Effector CD4-positive, alpha-beta T cell (primary cell): ENCODE results near the gene ZNRF3.
A peak's percentile ranks its signal among the peaks of the same experiment; 100 is the strongest.
"Not testable (repeated sequence)": the region's sequence is repeated elsewhere in the genome, so short reads cannot be mapped to it uniquely, and the experiment has no call there.

ENCODE experiments used
- DNase-seq: peaks from one replicate; pipeline ENCODE4 v3.0.0-alpha.2; 2020

The ZNRF3 gene

DNA sequence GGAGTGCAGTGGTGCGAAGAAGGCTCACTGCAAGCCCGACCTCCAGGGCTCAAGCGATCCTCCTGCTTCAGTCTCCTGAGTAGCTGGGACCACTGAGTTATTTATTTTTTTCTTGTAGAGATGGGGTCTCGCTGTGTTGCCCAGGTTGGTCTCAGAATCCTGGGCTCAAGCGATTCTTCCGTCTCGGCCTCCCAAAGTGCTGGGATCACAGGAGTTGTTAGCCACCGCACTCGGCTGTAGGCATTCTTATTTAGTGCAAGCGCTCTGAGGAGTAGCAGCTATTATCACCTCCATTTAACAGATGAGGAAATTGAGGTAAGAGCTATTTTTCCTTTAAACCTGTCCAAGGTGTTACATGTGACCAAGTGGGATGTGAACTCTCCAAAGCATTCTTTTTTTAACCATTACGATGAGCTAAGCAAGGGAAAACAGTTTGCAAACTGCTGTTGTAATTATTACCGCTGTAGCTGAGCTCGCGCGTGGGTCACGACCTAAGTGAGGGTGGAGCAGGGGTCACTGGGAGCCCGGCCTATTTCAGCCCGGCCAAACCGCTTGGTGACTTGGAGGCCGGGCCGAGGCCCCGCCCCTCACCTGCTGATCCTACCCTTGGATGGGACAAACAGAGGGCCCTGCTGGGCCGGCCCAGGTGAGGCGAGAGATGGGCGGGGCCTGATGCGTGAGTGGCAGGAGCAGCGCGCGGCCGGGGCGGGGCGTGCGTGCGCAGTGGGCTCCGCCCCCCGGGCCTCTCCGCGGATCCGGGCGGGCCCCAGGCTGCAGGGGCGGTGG is 189.0 kb downstream of the ZNRF3 start:
- peak; percentile 71 for DNase-seq

DNA sequence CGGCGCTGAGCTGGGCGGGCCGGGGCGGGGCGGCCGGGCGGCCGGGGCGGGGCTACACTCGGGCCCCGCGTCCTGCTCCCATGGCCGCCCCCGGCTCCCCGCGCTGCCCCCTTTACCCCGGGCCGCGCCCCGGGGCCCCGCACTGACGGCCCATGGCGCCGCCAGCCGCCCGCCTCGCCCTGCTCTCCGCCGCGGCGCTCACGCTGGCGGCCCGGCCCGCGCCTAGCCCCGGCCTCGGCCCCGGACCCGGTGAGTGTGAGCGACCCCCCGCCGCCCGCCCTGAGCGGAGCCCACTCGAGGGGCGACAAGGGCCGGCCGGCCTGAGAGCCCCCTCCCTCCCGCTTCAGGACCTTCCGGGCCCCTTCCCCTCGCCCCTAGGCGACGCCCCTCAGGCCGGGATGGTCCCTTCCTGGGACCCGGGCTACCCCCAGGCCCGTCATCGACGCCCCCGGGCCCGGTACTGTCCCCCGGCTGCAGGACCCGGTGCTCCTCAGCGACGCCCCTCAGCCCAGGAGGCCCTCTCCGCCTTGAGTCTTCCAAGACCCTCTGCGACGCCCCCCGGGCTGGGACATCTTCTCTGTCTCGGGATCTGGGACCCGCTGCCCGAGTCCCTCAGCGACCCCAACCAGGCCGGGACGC is 189.7 kb downstream of the ZNRF3 start, which contains the start of gene KREMEN1:
Gene KREMEN1, plus strand, starts transcription at position 57 of the 639 bp plus-strand sequence. Its CDS starts 96 bp downstream, at position 153.
- no peak for DNase-seq

DNA sequence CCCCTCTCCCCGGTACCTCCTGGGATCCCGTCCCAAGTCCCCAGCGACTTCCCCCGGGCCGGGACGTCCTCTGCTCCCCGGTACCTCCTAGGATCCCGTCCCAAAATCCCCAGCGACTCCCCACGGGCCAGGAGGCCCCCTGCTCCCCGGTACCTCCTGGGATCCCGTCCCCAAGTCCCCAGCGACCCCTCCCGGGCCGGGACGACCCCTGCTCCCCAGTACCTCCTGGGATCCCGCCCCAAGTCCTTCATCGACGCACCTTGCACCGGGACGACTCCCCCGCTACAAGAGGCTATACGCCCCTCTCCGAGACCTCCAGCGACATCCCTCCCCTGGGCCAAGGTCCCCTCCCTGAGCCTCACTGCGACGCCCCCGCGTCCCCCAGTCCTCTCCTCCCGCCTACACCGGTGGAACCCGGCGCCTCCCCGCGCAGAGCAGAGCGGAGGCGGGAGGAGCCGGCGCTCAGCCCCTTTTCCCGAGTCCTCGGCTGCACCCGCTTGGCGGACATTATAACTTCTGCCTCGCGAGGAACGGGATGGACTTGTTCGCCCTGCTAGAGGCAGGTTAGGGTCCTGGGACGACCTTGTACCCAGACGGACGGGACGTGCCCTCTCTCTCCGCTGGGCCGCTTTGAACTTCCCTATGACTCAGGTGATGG is 190.4 kb downstream of the ZNRF3 start:
- DNase-seq: no peak

DNA sequence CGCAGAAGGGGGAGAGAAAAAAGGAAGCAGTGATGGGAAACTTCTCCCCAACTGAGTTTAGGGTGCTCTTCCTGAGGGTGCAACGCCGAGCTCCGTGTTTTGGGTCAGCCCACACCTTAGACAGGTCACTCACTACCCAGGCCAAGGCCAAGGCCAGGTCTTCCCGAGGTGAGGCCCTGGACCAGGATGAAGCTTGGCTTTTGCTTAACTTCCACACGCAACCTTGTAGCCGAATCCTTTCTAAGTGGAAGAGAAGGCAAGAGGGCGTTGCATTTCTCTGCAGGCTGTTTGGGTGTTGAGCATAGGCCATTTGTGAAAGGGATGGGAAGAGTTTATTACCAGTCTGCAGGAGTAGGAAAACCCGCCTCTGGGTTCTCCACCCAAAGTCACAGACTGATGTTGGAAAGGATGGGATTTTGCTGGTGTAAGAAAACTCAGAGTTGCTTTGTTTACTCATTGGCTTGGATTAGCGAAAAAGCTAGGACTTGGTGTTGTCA is 191.0 kb downstream of the ZNRF3 start:
- no peak for DNase-seq

DNA sequence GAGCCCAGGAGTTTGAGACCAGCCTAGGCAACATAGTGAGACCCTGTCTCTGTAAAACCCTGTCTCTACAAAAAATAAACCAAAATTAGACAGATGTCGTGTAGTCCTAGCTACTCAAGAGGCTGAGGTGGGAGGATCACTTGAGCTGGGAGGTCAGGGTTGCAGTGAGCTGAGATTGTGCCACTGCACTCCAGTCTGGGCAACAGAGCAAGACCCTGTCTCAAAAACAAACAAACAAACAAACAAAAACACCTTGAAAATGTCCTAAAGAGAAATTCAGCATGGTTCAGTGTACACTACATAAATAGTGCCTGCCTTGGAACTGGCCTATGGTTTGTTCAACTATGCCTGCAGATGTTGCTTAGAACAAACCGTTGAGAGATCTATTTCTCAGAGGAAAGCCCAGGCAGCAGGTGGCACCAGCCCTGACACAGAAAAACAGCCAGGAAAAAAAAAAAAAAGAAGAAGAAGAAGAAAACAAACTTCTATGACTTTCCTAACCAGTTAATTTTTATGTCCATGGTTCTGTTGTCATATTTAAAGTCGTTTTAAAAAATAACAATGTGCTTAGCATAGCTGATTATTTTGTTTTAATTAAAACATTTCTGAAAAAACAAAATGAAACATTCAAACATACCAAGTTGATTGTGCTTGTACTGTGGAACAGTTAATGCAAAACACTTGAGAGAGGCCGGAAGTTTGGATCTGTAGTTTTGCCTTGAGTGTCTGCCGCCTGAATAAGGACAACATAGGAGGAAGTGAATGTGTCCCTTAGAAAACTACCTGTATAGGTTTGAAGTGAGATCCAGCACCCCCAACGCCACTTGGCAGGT is 194.9 kb downstream of the ZNRF3 start:
- DNase-seq: no peak

DNA sequence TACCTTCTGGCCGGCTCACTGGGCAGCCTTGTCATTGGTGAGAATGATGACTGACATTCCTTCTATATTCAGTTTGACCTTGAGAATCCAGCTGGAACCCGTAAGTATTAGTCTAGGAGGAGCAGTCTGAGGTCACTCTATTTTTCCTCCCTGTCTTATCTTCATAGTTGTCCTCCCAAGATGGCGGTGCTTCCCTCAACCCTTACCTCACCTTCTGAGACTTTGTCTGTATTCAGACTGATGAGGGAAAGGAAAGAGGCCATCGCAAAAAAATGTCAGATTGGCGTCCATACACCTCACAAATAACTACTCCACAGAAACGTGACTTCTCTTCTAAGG is 195.5 kb downstream of the ZNRF3 start:
- DNase-seq: no peak

DNA sequence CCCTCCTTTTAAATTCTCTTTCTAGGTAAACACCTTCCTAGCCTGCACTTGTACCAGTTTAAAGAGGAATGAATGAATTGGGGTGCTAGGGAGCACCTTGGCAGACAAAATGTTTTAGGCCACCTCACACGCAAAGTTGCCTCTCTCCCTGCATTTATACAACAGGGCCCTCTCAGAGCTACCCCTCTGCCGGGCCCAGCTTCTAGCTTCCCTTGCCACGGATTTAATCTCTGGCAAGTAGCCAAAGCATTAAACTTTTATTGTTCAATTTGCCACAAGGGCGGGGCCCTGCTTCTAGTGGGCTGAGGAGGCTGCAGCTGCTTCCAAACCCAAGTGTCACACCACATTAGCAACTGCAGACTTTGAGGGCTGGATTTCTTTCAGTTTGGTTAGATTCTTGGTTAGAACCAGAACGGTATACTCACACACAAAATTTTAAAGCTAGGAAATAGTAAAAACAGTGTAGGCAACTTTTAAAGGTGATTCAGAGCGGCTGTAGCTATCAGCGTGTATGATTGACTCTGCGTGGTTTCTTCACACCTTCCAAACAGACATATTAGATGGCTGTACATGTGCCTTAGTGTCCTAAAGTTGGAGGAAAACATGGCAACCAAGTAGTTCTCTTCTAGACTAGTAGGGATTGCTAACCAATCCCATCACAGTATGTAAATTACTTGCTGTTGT is 196.0 kb downstream of the ZNRF3 start:
- DNase-seq: no peak

DNA sequence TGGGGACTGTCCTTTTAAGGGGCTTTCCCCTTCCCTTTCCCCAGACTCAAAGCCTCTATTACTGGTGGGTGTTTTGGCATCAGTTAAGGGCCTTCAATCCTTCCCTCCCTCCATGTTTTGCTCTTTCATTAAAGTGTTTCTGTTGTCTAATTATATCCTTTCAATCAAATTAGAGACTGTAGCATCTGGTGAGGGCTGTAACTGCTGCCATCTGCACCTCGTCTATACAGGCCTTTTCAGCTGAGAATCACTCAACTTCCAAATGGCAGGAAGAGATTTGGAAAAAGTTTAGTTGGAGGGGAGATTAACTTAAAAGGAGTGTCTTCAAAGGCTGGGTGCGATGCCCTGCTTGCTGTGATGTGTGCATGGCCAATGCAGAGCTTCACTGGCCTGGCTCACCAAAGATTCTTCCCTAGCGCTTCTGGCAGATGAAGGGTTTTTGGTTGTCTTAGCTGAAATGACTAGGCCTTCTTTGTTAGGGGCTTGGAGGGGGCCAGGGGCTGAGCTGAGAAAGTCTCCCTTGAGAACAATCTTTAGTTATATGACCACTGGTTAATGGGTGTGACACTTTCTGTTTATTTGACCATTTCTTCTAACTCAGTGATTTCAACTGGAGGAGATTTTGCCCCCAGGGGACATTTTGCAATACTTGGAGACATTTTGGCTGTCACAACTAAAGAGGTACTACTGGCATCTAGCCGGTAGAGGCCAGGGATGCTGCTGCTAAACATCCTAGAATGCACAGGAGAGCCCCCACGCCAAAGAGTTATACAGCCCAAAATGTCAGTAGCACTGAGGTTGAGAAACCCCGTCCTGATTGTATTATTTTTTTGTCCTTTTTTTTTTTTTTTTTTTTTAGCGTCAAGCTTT is 197.0 kb downstream of the ZNRF3 start:
- DNase-seq: no peak

DNA sequence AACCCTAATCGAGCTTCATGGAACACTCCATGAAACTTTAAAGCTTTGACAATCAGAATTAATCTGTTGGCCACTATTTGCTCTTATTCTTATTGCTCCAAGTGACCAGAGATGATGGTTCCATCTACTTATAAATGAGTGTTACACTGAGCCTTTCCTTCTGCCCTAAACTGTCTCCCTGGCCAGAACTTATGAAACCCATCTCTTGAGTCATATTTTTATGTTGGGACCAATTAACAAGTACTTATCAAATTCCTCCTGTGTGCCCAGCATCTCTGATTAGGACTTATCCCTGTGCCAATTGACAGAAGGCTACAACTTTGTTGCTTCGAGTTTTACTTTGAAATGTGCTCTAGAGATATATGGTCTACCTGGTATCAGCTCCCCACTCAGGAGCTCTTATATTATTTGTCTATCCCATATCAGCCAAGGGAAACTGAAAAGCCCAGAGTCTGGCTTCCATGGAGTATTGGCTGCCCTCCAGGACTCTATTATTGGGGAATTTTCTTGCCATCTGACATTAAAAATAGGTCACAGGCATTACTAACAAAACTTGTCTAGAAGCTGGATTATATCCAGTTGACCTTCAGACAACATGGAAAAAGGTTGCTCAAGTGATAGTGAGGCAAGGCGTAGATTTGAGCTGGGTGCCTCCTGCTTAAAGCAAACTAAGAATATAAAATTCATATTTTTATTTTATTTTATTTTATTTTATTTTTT is 198.3 kb downstream of the ZNRF3 start:
- DNase-seq: no peak

DNA sequence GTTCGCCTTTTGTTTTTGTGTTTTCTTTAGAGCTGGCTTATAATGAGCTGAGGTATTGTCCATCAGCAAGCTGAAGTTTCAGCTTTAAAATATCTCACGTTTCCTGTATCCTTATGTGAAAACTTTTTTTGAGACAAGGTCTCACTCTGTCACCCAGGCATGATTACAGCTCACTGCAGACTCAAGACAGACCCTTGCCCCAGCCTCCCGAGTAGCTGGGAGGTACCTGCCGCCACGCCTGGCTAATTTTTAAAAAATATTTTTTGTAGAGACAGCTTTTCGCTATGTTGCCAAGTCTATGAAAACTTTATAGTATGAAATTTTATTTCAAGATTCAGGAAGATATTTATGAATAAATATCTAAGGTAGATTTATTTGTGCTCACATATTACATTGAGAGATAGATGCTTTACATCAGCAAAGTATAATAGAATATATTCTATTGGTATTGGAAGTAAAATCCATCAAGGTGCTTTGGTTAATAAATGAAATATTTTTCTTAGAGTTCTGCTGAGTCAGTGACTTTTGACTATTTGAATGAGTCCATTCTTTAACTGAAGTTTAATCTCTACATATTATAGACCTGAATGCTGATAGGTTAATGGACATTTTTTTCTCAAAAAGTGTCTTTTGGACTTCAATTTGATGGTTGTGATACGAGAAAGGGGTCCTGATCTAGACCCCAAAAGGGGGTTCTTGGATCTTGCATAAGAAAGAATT is 199.6 kb downstream of the ZNRF3 start:
- DNase-seq: no peak

DNA sequence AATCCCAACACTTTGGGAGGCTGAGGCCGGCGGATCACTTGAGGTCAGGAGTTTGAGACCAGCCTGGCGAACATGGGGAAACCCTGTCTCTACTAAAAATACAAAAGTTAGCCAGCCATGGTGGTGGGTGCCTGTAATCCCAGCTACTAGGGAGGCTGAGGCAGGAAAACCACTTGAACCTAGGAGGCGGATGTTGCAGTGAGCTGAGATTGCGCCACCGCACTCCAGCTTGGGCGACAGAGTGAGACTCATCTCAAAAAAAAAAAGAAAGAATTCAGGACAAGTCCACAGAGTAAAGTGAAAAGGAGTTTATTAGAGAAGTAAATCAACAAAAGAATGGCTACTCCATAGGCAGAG is 200.2 kb downstream of the ZNRF3 start:
- DNase-seq: not testable (repeated sequence)

DNA sequence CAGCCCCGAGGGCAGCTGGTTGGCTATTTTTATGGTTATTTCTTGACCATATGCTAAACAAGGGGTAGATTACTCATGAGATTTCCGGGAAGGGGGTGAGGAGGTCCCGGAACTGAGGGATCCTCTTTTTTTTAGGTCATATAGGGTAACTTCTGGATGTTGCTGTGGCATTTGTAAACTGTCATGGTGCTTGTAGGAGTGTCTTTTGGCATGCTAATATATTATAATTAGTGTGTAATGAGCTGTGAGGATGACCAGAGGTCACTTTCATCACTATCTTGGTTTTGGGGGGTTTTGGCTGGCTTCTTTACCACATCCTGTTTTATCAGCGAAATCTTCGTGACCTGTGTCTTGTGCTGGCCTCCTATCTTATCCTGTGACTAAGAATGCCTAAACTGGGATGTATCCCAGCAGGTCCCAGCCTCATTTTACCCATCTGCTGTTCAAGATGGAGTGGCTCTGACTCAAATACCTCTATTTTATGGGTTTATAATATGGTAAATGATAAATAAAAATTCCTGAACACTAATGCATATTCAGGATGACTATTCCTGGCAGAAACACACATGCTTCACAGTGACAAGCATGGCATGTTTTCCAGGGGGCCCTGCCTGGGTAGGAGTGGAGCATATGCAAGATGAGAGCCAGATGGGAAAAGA is 200.7 kb downstream of the ZNRF3 start:
- DNase-seq: no peak

DNA sequence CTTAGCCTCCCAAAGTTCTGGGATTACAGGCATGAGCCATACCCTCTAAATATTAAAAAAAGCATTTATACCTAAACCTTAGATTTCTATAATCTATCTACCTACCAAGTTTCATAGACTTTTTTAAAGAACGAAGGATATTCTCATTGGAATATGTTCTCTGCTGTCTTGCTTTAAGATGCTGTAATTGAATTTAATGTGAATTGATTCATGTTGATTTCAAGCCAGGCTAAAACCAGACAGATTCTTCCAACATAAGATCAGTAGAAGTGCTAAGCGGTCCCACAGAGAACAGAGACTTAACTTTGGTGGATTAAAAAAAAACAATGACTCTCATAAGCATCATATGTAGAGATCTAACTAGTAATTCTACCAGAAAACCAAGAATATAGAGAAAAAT is 203.6 kb downstream of the ZNRF3 start:
- DNase-seq: no peak

DNA sequence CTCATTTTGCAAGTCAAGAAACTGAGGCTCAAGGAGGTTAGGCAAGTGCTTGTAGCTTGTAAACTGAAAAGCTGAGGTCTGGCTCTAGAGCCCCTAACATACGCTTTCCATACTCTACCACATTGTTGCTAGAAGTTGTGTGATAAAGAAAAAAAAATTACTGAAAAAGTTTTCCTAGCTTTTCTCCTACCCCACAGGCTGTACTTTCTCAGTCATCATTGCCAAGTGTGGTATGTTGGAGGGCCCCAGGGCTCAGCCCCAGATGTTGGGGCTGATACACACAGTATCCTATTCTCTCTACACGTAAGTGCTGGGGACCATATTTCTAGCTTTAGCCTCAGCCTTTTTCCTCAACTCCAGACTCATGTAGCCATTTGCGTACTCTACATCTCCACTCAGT is 205.4 kb downstream of the ZNRF3 start:
- DNase-seq: no peak

DNA sequence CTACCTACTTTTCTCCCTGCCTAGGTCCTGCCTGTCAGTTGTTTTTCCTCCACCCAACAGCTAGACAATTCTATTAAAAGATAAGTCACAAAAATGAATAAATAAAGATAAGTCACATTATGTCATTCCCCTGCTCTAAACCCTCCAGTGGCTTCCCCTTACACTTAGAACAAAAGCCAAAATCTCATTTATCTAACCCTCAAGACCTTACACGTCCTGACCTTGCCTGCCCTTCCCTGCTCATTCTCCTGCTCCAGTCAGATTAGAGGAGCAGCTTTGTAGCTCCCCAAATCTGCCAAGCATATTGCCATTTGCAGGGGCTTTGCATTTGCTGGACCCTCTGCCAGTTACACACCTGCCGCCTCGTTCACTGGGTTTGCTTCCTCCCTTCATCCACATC is 206.1 kb downstream of the ZNRF3 start:
- DNase-seq: no peak

DNA sequence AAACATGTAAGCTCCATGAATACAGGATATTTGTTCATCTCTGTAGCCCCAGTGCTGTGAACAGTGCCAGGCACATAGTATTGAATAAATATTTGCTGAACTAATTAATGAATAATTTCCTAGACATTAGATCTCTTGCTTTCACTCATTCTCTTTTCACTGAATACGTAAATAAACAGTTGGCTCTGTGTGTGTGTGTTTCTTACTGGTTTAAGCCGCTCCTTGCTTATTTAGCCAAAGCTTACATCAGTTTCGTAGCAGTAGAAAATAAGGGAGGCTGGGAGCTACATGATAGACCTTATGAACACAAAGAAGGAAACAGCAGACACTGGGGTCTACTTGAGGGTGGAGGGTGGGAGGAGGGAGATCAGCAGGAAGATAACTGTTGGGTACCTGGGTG is 206.7 kb downstream of the ZNRF3 start:
- DNase-seq: no peak

DNA sequence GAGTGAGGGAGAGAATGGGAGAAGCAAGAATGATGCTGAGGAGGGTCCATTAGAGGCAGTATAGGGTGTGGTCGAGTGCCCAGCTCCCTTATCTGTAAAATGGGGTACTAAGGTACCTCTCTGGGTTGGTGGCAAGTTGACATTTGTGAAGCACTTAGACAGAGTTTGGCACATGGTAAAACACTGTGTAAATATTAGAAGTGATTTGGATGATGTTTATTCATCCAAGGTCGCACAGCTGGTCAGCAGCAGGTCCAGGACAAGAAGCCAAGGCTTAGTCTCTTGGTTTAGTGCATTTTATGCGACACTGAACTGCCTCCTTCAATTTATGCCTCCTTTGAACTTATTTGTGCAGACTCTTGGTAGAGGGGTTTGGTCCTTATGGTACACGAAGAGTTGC is 208.9 kb downstream of the ZNRF3 start:
- DNase-seq: no peak

DNA sequence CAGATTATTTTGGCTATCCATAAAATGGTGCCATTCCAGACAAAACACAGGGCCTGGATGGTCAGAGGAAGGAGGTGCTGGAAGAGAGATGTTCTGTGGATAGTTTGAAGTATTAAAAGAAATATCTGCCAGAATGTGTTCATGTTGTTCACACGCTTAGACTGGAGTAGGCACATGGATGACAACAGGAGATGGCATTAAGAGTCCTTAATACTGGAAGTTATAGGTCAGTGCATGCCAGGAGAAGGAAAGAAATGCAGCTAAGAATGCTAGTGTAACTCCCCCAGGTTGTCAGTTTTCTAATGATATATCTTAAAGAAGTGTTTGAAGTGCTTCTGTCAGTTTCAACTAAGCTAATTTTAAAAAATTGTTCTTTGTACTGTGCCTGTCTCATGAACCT is 209.7 kb downstream of the ZNRF3 start:
- DNase-seq: no peak

DNA sequence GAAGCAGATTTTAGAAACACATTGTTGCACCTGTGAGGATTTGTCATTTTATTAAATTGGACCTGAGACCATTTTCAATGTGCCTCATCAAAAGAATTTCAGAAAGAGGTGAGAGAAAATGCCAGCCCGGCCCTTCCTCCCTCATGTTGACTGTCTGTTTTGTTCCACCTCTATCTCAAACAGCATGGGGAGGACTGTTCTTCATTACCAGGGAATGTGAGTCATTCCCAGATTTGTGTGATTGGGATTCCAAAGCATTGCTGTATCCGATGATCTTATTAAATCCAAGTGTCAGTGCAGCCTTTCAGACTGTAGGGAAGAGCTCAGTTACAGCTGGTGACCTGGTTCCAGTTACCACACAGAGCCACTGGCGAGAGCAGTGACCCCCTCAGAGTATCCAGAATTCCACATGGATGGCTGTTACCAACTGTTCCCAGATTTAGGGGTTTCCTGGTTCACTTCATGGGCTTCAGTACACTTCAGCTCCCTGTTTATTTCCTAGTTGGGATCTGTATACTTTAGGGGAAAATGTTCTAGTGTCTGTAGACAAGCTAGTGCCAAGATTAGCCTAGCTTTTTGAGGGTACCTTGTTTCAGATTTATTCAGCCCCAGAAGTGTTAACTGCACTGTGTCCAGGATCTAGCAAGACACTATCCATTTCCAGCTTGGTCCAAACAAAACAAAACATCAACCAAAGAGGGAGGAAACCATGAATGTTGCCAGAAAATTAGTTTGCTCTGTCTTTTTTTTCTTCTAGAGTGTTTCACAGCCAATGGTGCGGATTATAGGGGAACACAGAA is 210.3 kb downstream of the ZNRF3 start:
- DNase-seq: no peak
